Mucosa of rectum (tissue), 2 donors: ENCODE results near the gene SLC39A9.

Experiments
- H3K27ac ChIP-seq, 2 donors: one replicate each; pipeline ENCODE4 v1.7.0; 2013; ENCODE audit warnings: inconsistent platforms in 2 of 2, low read depth in 2 of 2, low read length in 2 of 2
- H3K27me3 ChIP-seq, 2 donors: one replicate each; pipeline ENCODE4 v1.7.0; 2013; ENCODE audit warnings: low read length in 2 of 2; ENCODE audit not compliant: control insufficient read depth in 2 of 2, insufficient read depth in 2 of 2
- H3K36me3 ChIP-seq, 2 donors: one replicate each; pipeline ENCODE4 v1.7.0; 2013; ENCODE audit warnings: low read length in 2 of 2; ENCODE audit not compliant: control insufficient read depth in 2 of 2, insufficient read depth in 2 of 2
- H3K4me1 ChIP-seq, 2 donors: one replicate each; pipeline ENCODE4 v1.7.0; 2013; ENCODE audit warnings: low read length in 2 of 2, mild to moderate bottlenecking in 1 of 2; ENCODE audit not compliant: control insufficient read depth in 2 of 2, insufficient read depth in 2 of 2
- H3K4me3 ChIP-seq, 2 donors: one replicate each; pipeline ENCODE4 v1.7.0; 2013; ENCODE audit warnings: low read length in 2 of 2
- H3K9ac ChIP-seq, 2 donors: one replicate each; pipeline ENCODE4 v1.7.0; 2013; ENCODE audit warnings: low read length in 2 of 2, low read depth in 1 of 2, mild to moderate bottlenecking in 1 of 2
- H3K9me3 ChIP-seq, 2 donors: one replicate each; pipeline ENCODE4 v1.7.0; 2013; ENCODE audit warnings: low read length in 2 of 2; ENCODE audit not compliant: control insufficient read depth in 2 of 2
- donor health status: healthy.
- donor health status: Normal muscosa, but diverticular disease.

Gene SLC39A9

DNA sequence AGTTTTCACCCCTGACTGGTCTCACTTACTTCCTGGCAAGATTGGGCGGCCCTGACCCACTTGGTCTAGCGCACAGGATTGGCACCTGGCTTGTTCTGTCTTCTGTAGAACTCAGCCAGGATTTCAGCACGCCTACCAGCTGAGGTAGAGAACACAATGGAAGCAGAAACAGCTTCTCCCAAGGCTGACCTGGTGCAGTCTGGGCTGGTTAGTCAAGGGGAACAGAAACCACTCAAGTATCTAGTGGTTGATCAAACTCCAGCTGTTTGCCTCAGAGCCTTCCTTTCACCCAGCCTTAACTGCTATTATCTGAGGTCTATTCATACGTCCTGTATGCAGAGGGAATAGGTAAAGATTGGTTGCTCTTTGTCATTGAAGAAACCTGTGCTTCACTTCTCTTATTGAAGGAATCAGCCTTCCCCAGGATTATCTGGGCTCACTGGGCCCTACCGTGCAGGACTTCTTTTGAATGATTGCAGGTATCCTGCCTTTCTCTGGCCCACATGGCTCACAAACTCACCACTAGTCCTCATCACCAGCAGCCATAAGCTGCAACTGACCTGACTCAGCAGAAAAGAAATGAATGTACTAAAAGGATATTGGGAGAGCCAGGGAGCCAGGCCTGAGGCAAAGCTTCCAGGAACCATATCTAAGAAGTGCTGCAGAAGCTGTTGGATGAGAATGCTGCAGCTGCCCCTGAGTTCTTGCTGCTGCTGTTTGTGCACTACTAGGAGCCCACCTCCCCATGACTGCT is 83.5 kb downstream of the SLC39A9 start:
- H3K27me3 ChIP-seq = peaks cover 30 to 36% of the 10 kb centered on the region in 2 donors
- no peaks in the 10 kb centered on the region for H3K9me3 ChIP-seq
- H3K36me3 ChIP-seq = no peaks in the 10 kb centered on the region
- no peak overlapping the region for H3K4me3 ChIP-seq
- H3K27ac ChIP-seq = no peak overlapping the region
- peaks cover 2 to 5% of the 10 kb centered on the region in 2 donors for H3K4me1 ChIP-seq
- H3K9ac ChIP-seq = no peak overlapping the region

DNA sequence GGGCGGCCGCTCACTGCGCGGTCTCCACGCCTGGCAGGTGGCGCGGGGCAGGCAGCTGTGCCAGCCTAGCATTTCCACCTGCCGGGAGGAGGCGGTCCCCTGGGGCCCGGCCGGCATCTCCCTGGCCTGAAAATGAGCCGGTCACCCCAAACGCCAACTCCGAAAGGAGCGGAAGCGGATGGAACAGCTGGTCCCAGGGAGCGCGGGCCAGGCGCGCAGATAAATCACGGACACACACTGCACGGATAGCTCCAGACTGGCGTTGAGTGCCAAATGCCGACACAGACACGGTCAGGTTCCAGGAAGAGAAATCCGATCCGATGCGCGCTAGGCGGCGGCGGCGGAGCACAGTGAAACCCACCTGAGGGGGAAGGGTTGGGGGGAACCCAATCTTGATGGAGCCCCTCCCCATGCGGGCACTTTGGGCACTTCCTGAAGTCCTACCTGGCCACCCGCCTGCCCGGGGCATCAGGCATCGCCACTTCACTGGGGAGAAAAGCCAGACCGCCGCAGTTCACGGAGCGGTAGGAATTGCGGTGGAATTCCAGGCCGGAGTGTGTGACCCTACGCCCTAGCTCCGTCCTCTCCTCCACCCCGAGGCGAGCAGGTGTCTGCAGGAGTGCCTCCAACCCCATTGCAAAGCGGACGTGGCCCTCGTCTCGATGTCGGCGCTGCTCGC is 85.4 kb downstream of the SLC39A9 start:
- Histone ChIP-seq H3K27me3 (peaks cover 36 to 38% of the 10 kb centered on the region in 2 donors), H3K27ac (no peak overlapping the region), H3K9me3 (no peaks in the 10 kb centered on the region), H3K9ac (no peak overlapping the region), H3K4me1 (peaks cover 2 to 5% of the 10 kb centered on the region in 2 donors), H3K4me3 (peak overlapping the region; percentile 25 to 37), H3K36me3 (no peaks in the 10 kb centered on the region)

GRCh38 chr14:69484444-69485314 is 86.2 kb downstream of the SLC39A9 start, which contains the start of gene PLEKHD1:
Gene PLEKHD1 (plus strand): TSS chr14:69484728. CDS start chr14:69484966, 238 bp downstream.
- Histone ChIP-seq H3K9me3 (no peaks in the 10 kb centered on the region), H3K9ac (no peak within 1 kb of the TSS), H3K27me3 (peaks cover 36 to 38% of the 10 kb centered on the region in 2 donors), H3K4me3 (peak within 1 kb of the TSS; percentile 25 to 37), H3K4me1 (peaks cover 2 to 5% of the 10 kb centered on the region in 2 donors), H3K36me3 (no peaks in the 10 kb centered on the region), H3K27ac (no peak within 1 kb of the TSS)

DNA sequence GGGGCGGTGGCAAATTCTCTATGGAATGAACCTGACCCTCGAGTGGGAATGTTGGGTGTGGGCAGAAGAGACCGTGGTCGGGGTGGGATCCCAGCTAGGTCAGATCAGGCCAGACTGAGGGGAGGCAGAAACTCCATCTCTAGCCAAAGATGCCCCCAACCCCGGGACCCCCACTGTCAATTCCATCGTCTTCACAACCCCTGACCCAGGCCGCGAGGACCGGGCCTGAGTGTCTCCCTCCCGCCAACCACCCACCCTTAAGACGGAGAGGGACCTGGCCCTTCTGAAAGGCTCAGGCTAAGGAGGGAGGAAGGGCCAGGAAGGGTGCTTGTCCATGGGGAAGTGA is 86.8 kb downstream of the SLC39A9 start:
- Histone ChIP-seq H3K27ac (no peak overlapping the region), H3K4me1 (peaks cover 2 to 5% of the 10 kb centered on the region in 2 donors), H3K27me3 (peaks cover 36 to 38% of the 10 kb centered on the region in 2 donors), H3K36me3 (no peaks in the 10 kb centered on the region), H3K9me3 (no peaks in the 10 kb centered on the region), H3K9ac (no peak overlapping the region), H3K4me3 (no peak overlapping the region)

GRCh38 chr14:69485701-69486100 is 87.2 kb downstream of the SLC39A9 start:
- H3K9ac ChIP-seq = no peak overlapping the region
- no peaks in the 10 kb centered on the region for H3K9me3 ChIP-seq
- H3K4me1 ChIP-seq = peaks cover 2 to 5% of the 10 kb centered on the region in 2 donors
- no peak overlapping the region for H3K27ac ChIP-seq
- no peak overlapping the region for H3K4me3 ChIP-seq
- H3K27me3 ChIP-seq = peaks cover 36 to 38% of the 10 kb centered on the region in 2 donors
- no peaks in the 10 kb centered on the region for H3K36me3 ChIP-seq

DNA sequence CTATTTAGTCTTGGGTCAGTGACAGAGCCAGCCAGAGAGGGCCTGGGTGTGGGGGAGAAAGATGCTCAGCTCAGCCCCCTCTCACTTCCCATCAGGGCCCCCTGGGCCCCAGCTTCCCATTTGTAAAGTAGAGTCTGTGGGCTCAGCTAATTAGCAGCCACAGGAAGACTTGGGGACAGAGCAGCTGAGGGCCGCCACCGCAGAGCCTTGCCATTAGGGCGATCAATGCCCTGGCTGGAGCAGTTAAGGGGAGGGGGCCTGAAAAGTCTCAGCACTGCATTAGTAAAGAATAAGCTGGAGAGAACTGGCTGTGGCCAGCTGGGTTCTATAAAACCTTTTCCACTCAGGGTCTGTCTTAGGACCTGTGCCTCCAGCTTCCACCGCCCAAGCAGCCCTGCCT is 88.7 kb downstream of the SLC39A9 start:
- Histone ChIP-seq H3K36me3 (no peaks in the 10 kb centered on the region), H3K4me3 (no peak overlapping the region), H3K27me3 (peaks cover 36 to 39% of the 10 kb centered on the region in 2 donors), H3K4me1 (peaks cover 2 to 5% of the 10 kb centered on the region in 2 donors), H3K9ac (no peak overlapping the region), H3K27ac (no peak overlapping the region), H3K9me3 (no peaks in the 10 kb centered on the region)

GRCh38 chr14:69487771-69488170 is 89.3 kb downstream of the SLC39A9 start:
- no peaks in the 10 kb centered on the region for H3K36me3 ChIP-seq
- no peak overlapping the region for H3K4me3 ChIP-seq
- no peaks in the 10 kb centered on the region for H3K9me3 ChIP-seq
- H3K27me3 ChIP-seq = peaks cover 36 to 40% of the 10 kb centered on the region in 2 donors
- no peak overlapping the region for H3K9ac ChIP-seq
- no peak overlapping the region for H3K27ac ChIP-seq
- H3K4me1 ChIP-seq = peaks cover 2 to 5% of the 10 kb centered on the region in 2 donors

- Histone ChIP-seq H3K9ac (no peak overlapping the region), H3K9me3 (no peaks in the 10 kb centered on the region), H3K27ac (no peak overlapping the region), H3K27me3 (peaks cover 20 to 31% of the 10 kb centered on the region in 2 donors), H3K36me3 (no peaks in the 10 kb centered on the region), H3K4me3 (no peak overlapping the region), H3K4me1 (no peaks in the 10 kb centered on the region)
These were observed 91.0 kb downstream of the SLC39A9 start for GRCh38 chr14:69489495-69489894.

- Histone ChIP-seq H3K9me3 (no peaks in the 10 kb centered on the region), H3K27me3 (peaks cover 12 to 27% of the 10 kb centered on the region in 2 donors), H3K27ac (no peak overlapping the region), H3K9ac (no peak overlapping the region), H3K4me3 (no peak overlapping the region), H3K36me3 (no peaks in the 10 kb centered on the region), H3K4me1 (no peaks in the 10 kb centered on the region)
These were observed 91.9 kb downstream of the SLC39A9 start for GRCh38 chr14:69490219-69490918.
